Activated B cell treated with CpG ODN at 0.5 μM for 24 hours (primary cell): Measurements from ENCODE around the gene MOB3C. TPM values are rescaled to one million over a fixed set of nuclear protein-coding genes. Genes with fewer than 3 reads are reported as not detected.
A peak's percentile ranks its signal among the peaks of the same experiment; 100 is the strongest.

Experiments used
- ATAC-seq: fragments of 200-7000 bp; cut with Tn5 transposase; one replicate; pipeline ENCODE4 v1.10.0; 2021; ENCODE audit warnings: low read depth, mild to moderate bottlenecking, moderate library complexity
- CTCF ChIA-PET: fragments of 350-600 bp; sonication (Branson Sonifier 250); formaldehyde crosslinking; loops from one replicate; lab custom pipeline; 2021; ENCODE audit warnings: antibody characterized with exemption; lab: Charles Lee
- POLR2A ChIA-PET: fragments of 350-600 bp; sonication (Branson Sonifier 250); formaldehyde crosslinking; loops from one replicate; lab custom pipeline; 2021; ENCODE audit warnings: antibody characterized with exemption; lab: Charles Lee
- DNase-seq: peaks from one replicate; pipeline ENCODE4 v3.0.0; 2022
- H3K27ac Mint-ChIP-seq: one replicate; pipeline ENCODE4 v1.8.0; 2020; ENCODE audit warnings: mixed read lengths
- H3K27me3 Mint-ChIP-seq: one replicate; pipeline ENCODE4 v1.8.0; 2021; ENCODE audit warnings: mixed read lengths
- H3K36me3 Mint-ChIP-seq: one replicate; pipeline ENCODE4 v1.8.0; 2021; ENCODE audit warnings: low read depth, mixed read lengths
- H3K4me1 Mint-ChIP-seq: one replicate; pipeline ENCODE4 v1.8.0; 2021; ENCODE audit warnings: mixed read lengths
- H3K4me3 Mint-ChIP-seq: one replicate; pipeline ENCODE4 v1.8.0; 2020; ENCODE audit warnings: mild to moderate bottlenecking, mixed read lengths
- H3K9me3 Mint-ChIP-seq: one replicate; pipeline ENCODE4 v1.8.0; 2020; ENCODE audit warnings: mixed read lengths
- intact Hi-C: fragments of 100-400 bp; cut with micrococcal nuclease; formaldehyde crosslinking; loops from one replicate; pipeline ENCODE4 v1.15.1; 2024
- total RNA-seq: library from RNA; stranded (reverse); gene quantifications from 2 replicates; pipeline ENCODE4 v1.2.3, GENCODE V29; 2022
- TF ChIP-seq, protein P1 (sequence below): fragments of 200-600 bp; IDR thresholded peaks from one replicate; pipeline ENCODE4 v1.8.0; 2022; ENCODE audit warnings: antibody characterized with exemption, mild to moderate bottlenecking

The MOB3C gene
- total RNA-seq, 1 donor from 2014 or later = 10.7 TPM

DNA sequence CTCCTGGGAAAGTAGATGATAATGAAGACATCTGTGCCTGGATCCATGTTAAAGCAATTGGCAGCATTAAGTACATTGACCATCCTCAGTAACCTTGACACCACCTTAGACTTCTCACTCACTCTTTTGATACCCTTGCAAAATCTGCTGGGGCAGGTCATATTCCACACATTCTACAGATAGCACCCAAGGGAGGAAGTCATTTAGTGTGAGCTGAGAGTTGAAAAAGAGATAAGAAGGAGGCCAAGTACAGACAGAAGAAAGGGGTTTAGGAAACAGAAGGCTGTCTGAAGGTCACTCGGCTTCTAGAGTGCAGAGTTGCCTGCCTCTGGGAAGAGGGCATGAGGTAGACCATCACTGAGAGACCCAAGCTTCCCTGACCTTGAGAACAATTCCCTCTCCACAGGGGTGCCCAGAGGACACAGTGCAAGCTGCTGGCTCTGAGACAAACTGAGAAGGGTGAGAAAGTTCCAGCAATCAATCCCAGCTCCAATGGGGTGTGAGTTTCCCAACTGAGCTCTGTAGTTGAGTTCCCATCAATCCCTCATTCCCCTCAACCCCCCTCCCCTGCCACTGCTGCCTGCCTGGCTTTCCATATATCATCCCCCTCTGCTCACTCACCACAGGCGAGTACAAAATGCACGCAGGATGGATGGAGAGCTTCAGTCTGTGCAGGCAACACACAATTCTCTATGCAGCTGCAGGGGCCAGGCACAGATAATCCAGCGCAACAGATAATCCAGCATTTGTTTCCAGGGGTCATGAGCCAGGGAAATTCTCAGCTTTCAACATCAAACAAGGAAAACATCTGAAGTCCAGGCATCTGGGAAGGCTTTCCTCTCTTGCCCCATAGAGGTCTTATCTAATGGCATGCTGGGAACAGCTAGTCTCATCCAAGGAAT lies 7.4 kb upstream of the MOB3C start:
- ATAC-seq = no peak
- no peaks in the 10 kb centered on the region for H3K27me3 Mint-ChIP-seq
- DNase-seq = no peak
- no peaks in the 10 kb centered on the region for H3K9me3 Mint-ChIP-seq
- H3K4me1 Mint-ChIP-seq = peaks cover 6% of the 10 kb centered on the region
- no peaks in the 10 kb centered on the region for H3K36me3 Mint-ChIP-seq
- no peak overlapping the region for H3K4me3 Mint-ChIP-seq
- TF ChIP-seq, protein P1, sequence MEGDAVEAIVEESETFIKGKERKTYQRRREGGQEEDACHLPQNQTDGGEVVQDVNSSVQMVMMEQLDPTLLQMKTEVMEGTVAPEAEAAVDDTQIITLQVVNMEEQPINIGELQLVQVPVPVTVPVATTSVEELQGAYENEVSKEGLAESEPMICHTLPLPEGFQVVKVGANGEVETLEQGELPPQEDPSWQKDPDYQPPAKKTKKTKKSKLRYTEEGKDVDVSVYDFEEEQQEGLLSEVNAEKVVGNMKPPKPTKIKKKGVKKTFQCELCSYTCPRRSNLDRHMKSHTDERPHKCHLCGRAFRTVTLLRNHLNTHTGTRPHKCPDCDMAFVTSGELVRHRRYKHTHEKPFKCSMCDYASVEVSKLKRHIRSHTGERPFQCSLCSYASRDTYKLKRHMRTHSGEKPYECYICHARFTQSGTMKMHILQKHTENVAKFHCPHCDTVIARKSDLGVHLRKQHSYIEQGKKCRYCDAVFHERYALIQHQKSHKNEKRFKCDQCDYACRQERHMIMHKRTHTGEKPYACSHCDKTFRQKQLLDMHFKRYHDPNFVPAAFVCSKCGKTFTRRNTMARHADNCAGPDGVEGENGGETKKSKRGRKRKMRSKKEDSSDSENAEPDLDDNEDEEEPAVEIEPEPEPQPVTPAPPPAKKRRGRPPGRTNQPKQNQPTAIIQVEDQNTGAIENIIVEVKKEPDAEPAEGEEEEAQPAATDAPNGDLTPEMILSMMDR = no peak
- CTCF ChIA-PET = no interaction called here
- intact Hi-C loops = no loop called here
- POLR2A ChIA-PET = no interaction called here
- no peak overlapping the region for H3K27ac Mint-ChIP-seq

DNA sequence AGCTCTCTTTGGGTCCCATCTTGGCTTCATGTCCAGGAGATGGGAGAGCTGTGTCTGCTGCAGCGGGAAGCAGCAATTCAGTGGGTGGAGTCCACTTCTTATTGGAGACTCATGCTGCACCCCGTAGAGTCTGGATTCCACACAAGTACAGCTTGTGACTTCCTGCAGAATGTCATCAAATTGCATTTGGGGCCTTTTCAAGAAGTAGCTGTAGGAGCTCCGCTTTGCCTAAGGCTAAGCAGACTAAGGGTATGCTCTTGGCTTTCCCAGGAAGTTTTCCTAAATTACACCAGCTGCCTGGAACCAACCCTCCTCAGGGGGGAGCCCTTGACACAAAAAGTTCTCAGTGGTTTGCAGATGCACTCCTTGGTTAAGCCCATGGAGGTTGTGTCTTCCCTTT lies 5.7 kb upstream of the MOB3C start:
- Mint-ChIP-seq H3K9me3 (no peaks in the 10 kb centered on the region), H3K36me3 (no peaks in the 10 kb centered on the region), H3K4me3 (no peak overlapping the region), H3K27ac (no peak overlapping the region), H3K27me3 (no peaks in the 10 kb centered on the region), H3K4me1 (peaks cover 20% of the 10 kb centered on the region)
- TF ChIP-seq, protein P1 = no peak
- CTCF ChIA-PET = no interaction called here
- ATAC-seq = no peak
- POLR2A ChIA-PET = interaction anchor here (0.7 to 1.4 kb wide), 2 partner anchors 18 to 103 kb away, joined by 3 to 4 read pairs; partner anchors contain the start of gene MKNK1
- DNase-seq = no peak
- intact Hi-C loops = no loop called here

DNA sequence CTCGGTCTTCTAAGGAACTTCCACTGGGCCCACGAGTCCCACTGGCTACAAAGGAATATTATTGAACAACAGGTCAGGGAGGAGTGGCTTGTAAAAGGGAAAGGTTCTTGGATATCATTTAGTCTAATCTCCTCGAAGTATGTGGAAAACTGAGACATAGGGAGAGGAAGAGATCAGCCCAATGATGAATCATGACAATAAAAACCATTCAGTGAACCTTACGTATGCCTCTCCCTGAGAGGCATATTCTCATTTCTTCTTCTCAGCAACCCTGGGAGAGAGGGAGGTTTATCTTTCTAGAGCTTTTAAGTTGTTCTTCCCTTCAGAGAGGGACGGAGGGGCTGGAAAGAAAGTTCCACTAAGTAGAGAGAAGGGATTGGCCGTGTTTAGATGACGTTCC lies 5.3 kb upstream of the MOB3C start:
- Mint-ChIP-seq H3K4me1 (peaks cover 24% of the 10 kb centered on the region), H3K27ac (no peak overlapping the region), H3K9me3 (no peaks in the 10 kb centered on the region), H3K36me3 (peaks cover 2% of the 10 kb centered on the region), H3K4me3 (no peak overlapping the region), H3K27me3 (no peaks in the 10 kb centered on the region)
- intact Hi-C loops = no loop called here
- TF ChIP-seq, protein P1 = no peak
- ChIA-PET POLR2A (interaction anchor here (0.7 kb wide), 1 partner anchor 103 kb away, joined by 3 read pairs; no protein-coding TSS in a partner anchor), CTCF (no interaction called here)
- ATAC-seq (no peak), DNase-seq (no peak)

DNA sequence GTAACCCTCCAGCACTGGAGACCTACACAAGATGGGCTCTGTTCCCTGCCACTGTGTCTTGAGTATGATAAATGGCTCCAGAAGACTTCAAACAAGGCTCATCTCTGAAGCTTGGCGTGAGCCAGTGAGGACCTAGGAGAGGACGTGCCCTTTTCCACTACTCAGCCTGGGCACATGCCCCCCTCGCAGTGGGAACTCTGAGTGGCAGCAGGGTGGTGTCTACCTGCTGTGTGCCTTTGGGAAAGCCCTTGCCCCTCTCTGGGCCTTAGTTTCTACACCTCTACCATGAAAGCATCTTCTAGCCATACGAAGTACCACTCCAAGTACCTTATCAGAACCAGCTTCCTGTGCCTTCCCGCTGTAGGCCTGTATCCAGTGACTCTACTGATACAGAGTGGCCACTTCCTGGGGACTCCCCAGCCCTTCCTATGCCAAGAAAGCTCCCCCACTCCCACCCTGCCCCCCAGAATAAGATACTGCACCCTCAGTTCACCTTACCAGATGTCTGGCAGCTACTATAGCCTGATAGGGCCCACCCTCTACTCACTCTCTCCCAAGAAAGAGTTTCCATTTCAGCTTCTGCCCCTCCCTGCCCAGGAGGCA lies 3.1 kb upstream of the MOB3C start:
- H3K36me3 Mint-ChIP-seq = peaks cover 3% of the 10 kb centered on the region
- CTCF ChIA-PET = no interaction called here
- peak overlapping the region; percentile 20 for H3K27ac Mint-ChIP-seq
- peaks cover 41% of the 10 kb centered on the region for H3K4me1 Mint-ChIP-seq
- TF ChIP-seq, protein P1 = no peak
- H3K4me3 Mint-ChIP-seq = no peak overlapping the region
- POLR2A ChIA-PET = no interaction called here
- H3K9me3 Mint-ChIP-seq = no peaks in the 10 kb centered on the region
- DNase-seq (no peak), ATAC-seq (no peak)
- H3K27me3 Mint-ChIP-seq = no peaks in the 10 kb centered on the region
- intact Hi-C loops = loop anchor here (5.0 to 10.0 kb wide), 2 partner anchors 48 to 315 kb away; partner anchors contain the start of genes ATPAF1, LRRC41 and UQCRH
